WTC11 (cell line): ENCODE measurements around the gene DKK3.

Experiments used
- CTCF ChIP-seq: fragments of 200-600 bp; IDR thresholded peaks from 2 replicates; pipeline ENCODE4 v1.8.0; 2022; ENCODE audit warnings: antibody characterized with exemption
- ETV6 ChIP-seq: sonication (generic); formaldehyde crosslinking; IDR thresholded peaks from 2 replicates; pipeline ENCODE4 v1.8.1; 2022; ENCODE audit warnings: mild to moderate bottlenecking, missing genetic modification reagents
- NFYB ChIP-seq: sonication (generic); formaldehyde crosslinking; conservative IDR thresholded peaks from 2 replicates; pipeline ENCODE4 v1.8.0; 2022; ENCODE audit warnings: low read depth, missing genetic modification reagents
- SP1 ChIP-seq: sonication (generic); formaldehyde crosslinking; conservative IDR thresholded peaks from 2 replicates; pipeline ENCODE4 v1.8.1; 2022; ENCODE audit warnings: missing genetic modification reagents
- TCF7 ChIP-seq: sonication (generic); formaldehyde crosslinking; IDR thresholded peaks from 2 replicates; pipeline ENCODE4 v1.8.0; 2022; ENCODE audit warnings: mild to moderate bottlenecking, low read depth, missing genetic modification reagents, moderate library complexity

DNA sequence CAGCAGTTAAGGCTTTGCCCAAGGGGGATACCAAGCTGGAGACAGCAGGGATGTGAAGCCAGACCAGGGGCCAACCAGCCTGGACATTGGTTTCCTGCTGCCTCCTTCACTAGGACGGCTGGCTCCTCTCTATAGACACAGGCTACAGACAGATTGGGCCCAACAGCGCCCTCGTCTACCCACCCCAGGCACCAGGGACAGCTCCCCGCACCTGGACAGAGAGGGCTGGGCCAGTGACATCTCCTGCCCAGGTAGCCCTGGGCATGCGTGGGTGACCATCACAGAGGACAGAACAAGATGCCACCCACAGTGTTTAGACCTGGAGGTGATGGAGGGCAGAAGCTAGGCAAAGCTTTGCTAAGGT lies 1.2 kb downstream of the DKK3 start:
- TF ChIP-seq CTCF (no peak), SP1 (CRISPR knock-in tag) (no peak), ETV6 (CRISPR knock-in tag) (no peak), TCF7 (no peak), NFYB (CRISPR knock-in tag) (no peak)
